CD14-positive monocyte (primary cell): Measurements from ENCODE around the gene SSBP2. TPM values are rescaled to one million over a fixed set of nuclear protein-coding genes. Genes with fewer than 3 reads are reported as not detected.
A peak's percentile ranks its signal among the peaks of the same experiment; 100 is the strongest.

ENCODE experiments used
- DNase-seq, 3 donors: peaks; one replicate each; pipeline ENCODE4 v3.0.0-alpha.2; 2011 to 2022
- H2AFZ ChIP-seq: 2 replicates; pipeline ENCODE4 v1.6.0; 2012; ENCODE audit warnings: mild to moderate bottlenecking, low read depth, low read length, inconsistent platforms; ENCODE audit not compliant: insufficient read depth, poor library complexity, severe bottlenecking
- H3K27ac ChIP-seq, 2 donors: 1 replicate in 1 of 2; 2 replicates in 1 of 2; pipeline ENCODE4 v1.5.1; 2012 to 2013; ENCODE audit warnings: low read length in 2 of 2, control low read depth in 1 of 2, inconsistent platforms in 1 of 2, low read depth in 1 of 2, mild to moderate bottlenecking in 1 of 2
- H3K27me3 ChIP-seq, 2 donors: one replicate each; pipeline versions ENCODE4 v1.6.0 to v1.6.1; 2011 to 2013; ENCODE audit warnings: low read length in 2 of 2; ENCODE audit not compliant: control insufficient read depth in 2 of 2, insufficient read depth in 2 of 2
- H3K36me3 ChIP-seq, 2 donors: replicated peaks in 1 of 2; 1 replicate in 1 of 2; 2 replicates in 1 of 2; pipeline versions ENCODE4 v1.5.1 to v1.6.1; 2012 to 2013; ENCODE audit warnings: low read length in 2 of 2, control low read depth in 1 of 2, inconsistent platforms in 1 of 2, mild to moderate bottlenecking in 1 of 2; ENCODE audit not compliant: insufficient read depth in 2 of 2, control insufficient read depth in 1 of 2
- H3K4me1 ChIP-seq, 2 donors: 1 replicate in 1 of 2; 2 replicates in 1 of 2; pipeline versions ENCODE4 v1.5.1 to v1.6.1; 2012 to 2013; ENCODE audit warnings: low read length in 2 of 2, control low read depth in 1 of 2, inconsistent platforms in 1 of 2, mild to moderate bottlenecking in 1 of 2, moderate library complexity in 1 of 2; ENCODE audit not compliant: insufficient read depth in 2 of 2, control insufficient read depth in 1 of 2
- H3K4me2 ChIP-seq: replicated peaks from 2 replicates; pipeline ENCODE3; 2012; ENCODE audit warnings: low read length, moderate library complexity, mild to moderate bottlenecking; ENCODE audit not compliant: poor library complexity, severe bottlenecking; ENCODE audit errors: extremely low read depth
- H3K4me3 ChIP-seq, 3 experiments: fragments of 200-600 bp in 1 of 3; sonication (generic) in 1 of 3; replicated peaks in 1 of 3; 1 replicate in 2 of 3; 2 replicates in 1 of 3; pipeline ENCODE4 v1.5.1; 2011 to 2013; ENCODE audit warnings: low read length in 3 of 3, mild to moderate bottlenecking in 3 of 3, control low read depth in 2 of 3, low read depth in 2 of 3, inconsistent platforms in 1 of 3, moderate library complexity in 1 of 3
- H3K79me2 ChIP-seq: 2 replicates; pipeline ENCODE4 v1.6.0; 2012; ENCODE audit warnings: mild to moderate bottlenecking, control low read depth, inconsistent platforms, low read length, moderate library complexity; ENCODE audit not compliant: insufficient read depth
- H3K9ac ChIP-seq: 2 replicates; pipeline ENCODE4 v1.6.0; 2017; ENCODE audit warnings: low read length, mild to moderate bottlenecking; ENCODE audit not compliant: insufficient read depth, poor library complexity, severe bottlenecking
- H3K9me3 ChIP-seq, 2 donors: replicated peaks in 1 of 2; 1 replicate in 1 of 2; 2 replicates in 1 of 2; pipeline versions ENCODE4 v1.5.1 to v1.6.1; 2012 to 2013; ENCODE audit warnings: low read length in 2 of 2, control low read depth in 1 of 2; ENCODE audit not compliant: control insufficient read depth in 1 of 2, insufficient read depth in 1 of 2
- H4K20me1 ChIP-seq: 2 replicates; pipeline ENCODE4 v1.6.0; 2012; ENCODE audit warnings: mild to moderate bottlenecking, low read length, control low read depth, moderate library complexity; ENCODE audit not compliant: insufficient read depth
- H3K27ac Mint-ChIP-seq, 7 donors: one replicate each; pipeline ENCODE4 v1.8.0; 2020; ENCODE audit warnings: mild to moderate bottlenecking in 7 of 7, mixed read lengths in 7 of 7, moderate library complexity in 6 of 7, inconsistent platforms in 2 of 7
- H3K27me3 Mint-ChIP-seq, 3 donors: one replicate each; pipeline ENCODE4 v1.8.0; 2021 to 2022; ENCODE audit warnings: low read depth in 3 of 3, mild to moderate bottlenecking in 3 of 3, mixed read lengths in 3 of 3, moderate library complexity in 3 of 3, inconsistent platforms in 1 of 3
- H3K36me3 Mint-ChIP-seq, 2 donors: one replicate each; pipeline ENCODE4 v1.8.0; 2020; ENCODE audit warnings: mixed read lengths in 2 of 2, inconsistent platforms in 1 of 2, mild to moderate bottlenecking in 1 of 2
- H3K4me1 Mint-ChIP-seq: one replicate; pipeline ENCODE4 v1.8.0; 2020; ENCODE audit warnings: mild to moderate bottlenecking, mixed read lengths
- H3K4me3 Mint-ChIP-seq, 2 donors: one replicate each; pipeline ENCODE4 v1.8.0; 2020; ENCODE audit warnings: mild to moderate bottlenecking in 2 of 2, mixed read lengths in 2 of 2, moderate library complexity in 1 of 2
- H3K9me3 Mint-ChIP-seq, 7 donors: one replicate each; pipeline ENCODE4 v1.8.0; 2020 to 2022; ENCODE audit warnings: mixed read lengths in 7 of 7, mild to moderate bottlenecking in 6 of 7, moderate library complexity in 6 of 7, inconsistent platforms in 2 of 7
- WGBS: methylation state at CpG from one replicate; pipeline ENCODE4 v1.1.5; 2013; ENCODE audit warnings: missing lambda C conversion rate; ENCODE audit not compliant: insufficient coverage; 5-methylcytosine and 5-hydroxymethylcytosine counted together
- intact Hi-C, 2 donors: fragments of 100-400 bp; cut with micrococcal nuclease; formaldehyde crosslinking; loops; one replicate each; pipeline versions ENCODE4 v1.15.0 to v1.15.1; 2023
- polyA plus RNA-seq, 3 donors: library from polyadenylated mRNA; depleted of rRNA in 1 of 3; unstranded in 2 of 3; stranded (reverse) in 1 of 3; fragments of 300-500 nt in 2 of 3; fragments of >200 nt in 1 of 3; fragmentation: Illumina TruSeq in 2 of 3; gene quantifications; 1 replicate in 2 of 3; 2 replicates in 1 of 3; pipeline ENCODE4 v1.2.3, GENCODE V29; 2012 to 2021
- TF ChIP-seq, protein P1 (sequence below): fragments of 200-600 bp; IDR thresholded peaks from one replicate; pipeline ENCODE4 v1.8.0; 2022; ENCODE audit warnings: antibody characterized with exemption, mild to moderate bottlenecking

Gene SSBP2
- polyA plus RNA-seq, 3 donors, result 29.1 to 55.2 (median 53.4) TPM

- 100% methylated on average over 1 of the region's 2 CpGs for WGBS
- H3K27ac Mint-ChIP-seq, result no peak overlapping the region
- H3K27me3 Mint-ChIP-seq, result peaks cover 2 to 13% (median 5%) of the 10 kb centered on the region in 3 donors
- H3K4me3 Mint-ChIP-seq, result no peak overlapping the region
- no peak overlapping the region for H3K9ac ChIP-seq
- H3K36me3 Mint-ChIP-seq, result no peaks in the 10 kb centered on the region
- H3K4me1 Mint-ChIP-seq, result peaks cover 21% of the 10 kb centered on the region
- TF ChIP-seq, protein P1, sequence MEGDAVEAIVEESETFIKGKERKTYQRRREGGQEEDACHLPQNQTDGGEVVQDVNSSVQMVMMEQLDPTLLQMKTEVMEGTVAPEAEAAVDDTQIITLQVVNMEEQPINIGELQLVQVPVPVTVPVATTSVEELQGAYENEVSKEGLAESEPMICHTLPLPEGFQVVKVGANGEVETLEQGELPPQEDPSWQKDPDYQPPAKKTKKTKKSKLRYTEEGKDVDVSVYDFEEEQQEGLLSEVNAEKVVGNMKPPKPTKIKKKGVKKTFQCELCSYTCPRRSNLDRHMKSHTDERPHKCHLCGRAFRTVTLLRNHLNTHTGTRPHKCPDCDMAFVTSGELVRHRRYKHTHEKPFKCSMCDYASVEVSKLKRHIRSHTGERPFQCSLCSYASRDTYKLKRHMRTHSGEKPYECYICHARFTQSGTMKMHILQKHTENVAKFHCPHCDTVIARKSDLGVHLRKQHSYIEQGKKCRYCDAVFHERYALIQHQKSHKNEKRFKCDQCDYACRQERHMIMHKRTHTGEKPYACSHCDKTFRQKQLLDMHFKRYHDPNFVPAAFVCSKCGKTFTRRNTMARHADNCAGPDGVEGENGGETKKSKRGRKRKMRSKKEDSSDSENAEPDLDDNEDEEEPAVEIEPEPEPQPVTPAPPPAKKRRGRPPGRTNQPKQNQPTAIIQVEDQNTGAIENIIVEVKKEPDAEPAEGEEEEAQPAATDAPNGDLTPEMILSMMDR, result no peak
- peaks cover 11% of the 10 kb centered on the region for H3K79me2 ChIP-seq
- H3K4me1 ChIP-seq, result peaks cover 12 to 18% of the 10 kb centered on the region in 2 donors
- no peak overlapping the region for H3K4me2 ChIP-seq
- no peak overlapping the region for H3K4me3 ChIP-seq
- no peak overlapping the region for H2AFZ ChIP-seq
- H3K36me3 ChIP-seq, result no peaks in the 10 kb centered on the region
- no peaks in the 10 kb centered on the region for H3K9me3 ChIP-seq
- peaks cover 0 to 2% (median 0%) of the 10 kb centered on the region in 7 donors for H3K9me3 Mint-ChIP-seq
- no peak for DNase-seq
- H3K27me3 ChIP-seq, result peaks cover 4 to 5% of the 10 kb centered on the region in 2 donors
- intact Hi-C loops, result loop anchor here (10.0 kb wide), 2 partner anchors 221 to 421 kb away; partner anchors contain the start of gene ATG10 (in 1 of the 2)
- no peak overlapping the region for H3K27ac ChIP-seq
- H4K20me1 ChIP-seq, result peaks cover 12% of the 10 kb centered on the region
Observed at GRCh38 chr5:81753429-81753828, 2.5 kb upstream of the SSBP2 start.

GRCh38 chr5:81752644-81752963 is 1.7 kb upstream of the SSBP2 start:
- no peak overlapping the region for H3K4me2 ChIP-seq
- 93% methylated on average over 4 of the region's 5 CpGs for WGBS
- no peak overlapping the region for H3K9ac ChIP-seq
- H3K79me2 ChIP-seq, result peaks cover 18% of the 10 kb centered on the region
- peaks cover 4 to 5% of the 10 kb centered on the region in 2 donors for H3K27me3 ChIP-seq
- peaks cover 13% of the 10 kb centered on the region for H4K20me1 ChIP-seq
- H3K4me1 Mint-ChIP-seq, result peaks cover 24% of the 10 kb centered on the region
- peaks cover 0 to 2% (median 0%) of the 10 kb centered on the region in 7 donors for H3K9me3 Mint-ChIP-seq
- H3K4me3 ChIP-seq, result no peak overlapping the region
- H3K27me3 Mint-ChIP-seq, result peaks cover 2 to 13% (median 5%) of the 10 kb centered on the region in 3 donors
- H3K4me3 Mint-ChIP-seq, result peak overlapping the region in 1 of 2 donors; percentile 91
- TF ChIP-seq, protein P1, result no peak
- peak overlapping the region; percentile 91 for H2AFZ ChIP-seq
- H3K36me3 ChIP-seq, result no peaks in the 10 kb centered on the region
- no peak for DNase-seq
- H3K27ac ChIP-seq, result no peak overlapping the region
- no peak overlapping the region for H3K27ac Mint-ChIP-seq
- no peaks in the 10 kb centered on the region for H3K36me3 Mint-ChIP-seq
- intact Hi-C loops, result loop anchor here (10.0 kb wide), 2 partner anchors 222 to 422 kb away; partner anchors contain the start of gene ATG10 (in 1 of the 2)
- no peaks in the 10 kb centered on the region for H3K9me3 ChIP-seq
- H3K4me1 ChIP-seq, result peaks cover 12 to 18% of the 10 kb centered on the region in 2 donors
